Kidney (tissue), 14 donors: ENCODE measurements around the gene CAPZA1. TPM values are rescaled to one million over a fixed set of nuclear protein-coding genes. Genes with fewer than 3 reads are reported as not detected.
A peak's percentile ranks its signal among the peaks of the same experiment; 100 is the strongest.

Experiments used
- DNase-seq, 5 donors: peaks; one replicate each; pipeline ENCODE4 v3.0.0-alpha.2; 2013 to 2020
- FAIRE-seq: peaks from 2 replicates; lab custom pipeline; 2012; peaks lifted over from hg19 to GRCh38; lab: Jason Lieb, UNC
- H3K27ac ChIP-seq, 2 donors: one replicate each; pipeline ENCODE4 v1.7.0; 2013; ENCODE audit warnings: low read depth in 2 of 2, low read length in 2 of 2, inconsistent platforms in 1 of 2
- H3K27me3 ChIP-seq: one replicate; pipeline ENCODE4 v1.7.1; 2013; ENCODE audit warnings: low read length, inconsistent platforms; ENCODE audit not compliant: control insufficient read depth, insufficient read depth
- H3K36me3 ChIP-seq, 3 donors: one replicate each; pipeline versions ENCODE4 v1.7.0 to v1.7.1; 2013; ENCODE audit warnings: low read length in 3 of 3, control low read depth in 1 of 3, inconsistent platforms in 1 of 3; ENCODE audit not compliant: insufficient read depth in 3 of 3, control insufficient read depth in 2 of 3
- H3K4me1 ChIP-seq, 3 donors: one replicate each; pipeline versions ENCODE4 v1.7.0 to v1.7.1; 2013; ENCODE audit warnings: low read length in 3 of 3, inconsistent platforms in 1 of 3, low read depth in 1 of 3; ENCODE audit not compliant: control insufficient read depth in 2 of 3, insufficient read depth in 2 of 3
- H3K4me3 ChIP-seq, 3 donors: one replicate each; pipeline versions ENCODE4 v1.7.0 to v1.8.1; 2013; ENCODE audit warnings: low read length in 3 of 3, control low read depth in 1 of 3, inconsistent platforms in 1 of 3
- H3K9ac ChIP-seq, 3 donors: one replicate each; pipeline versions ENCODE4 v1.7.0 to v1.7.1; 2013; ENCODE audit warnings: low read length in 3 of 3, control low read depth in 1 of 3, inconsistent platforms in 1 of 3
- H3K9me3 ChIP-seq, 3 donors: one replicate each; pipeline versions ENCODE4 v1.7.0 to v1.7.1; 2013; ENCODE audit warnings: low read length in 3 of 3, control low read depth in 1 of 3, inconsistent platforms in 1 of 3; ENCODE audit not compliant: control insufficient read depth in 2 of 3, insufficient read depth in 1 of 3
- CTCF ChIP-seq: IDR thresholded peaks from 3 replicates; pipeline ENCODE4 v1.5.1; 2012; ENCODE audit warnings: mild to moderate bottlenecking, moderate library complexity, borderline replicate concordance; ENCODE audit not compliant: insufficient read depth; ENCODE audit errors: extremely low read depth
- intact Hi-C: fragments of 100-400 bp; cut with DNase I; formaldehyde crosslinking; loops from one replicate; pipeline ENCODE4 v1.11.1; 2022
- polyA plus RNA-seq: library from polyadenylated mRNA; stranded (reverse); fragments of 350-450 nt; fragmentation: Illumina TruSeq; extraction: RNeasy Lipid Tissue Mini Kit (QIAGEN cat#74804); gene quantifications from one replicate; pipeline ENCODE4 v1.2.3, GENCODE V29; 2014; ENCODE audit warnings: low read depth, low replicate concordance; ENCODE audit not compliant: insufficient read depth
- total RNA-seq: library from RNA; stranded (reverse); fragmentation: NEBNext Ultra II Directional; extraction: Animal tissue kit (Norgen Biotek cat#: 25700); gene quantifications from one replicate; pipeline ENCODE4 v1.2.1, GENCODE V29; 2021
- donor health status: control.
- donor health status: control.
- donor health status: control.
- donor health status: control.
- donor health status: control.
- donor health status: DM: yes; HTN: yes; CAD: no.
- donor health status: Normal renal cell carcinoma (clear cell type).

CAPZA1 gene
- total and polyA plus RNA-seq, 2 donors from 2014 or later = 40.3 to 98.7 TPM

DNA sequence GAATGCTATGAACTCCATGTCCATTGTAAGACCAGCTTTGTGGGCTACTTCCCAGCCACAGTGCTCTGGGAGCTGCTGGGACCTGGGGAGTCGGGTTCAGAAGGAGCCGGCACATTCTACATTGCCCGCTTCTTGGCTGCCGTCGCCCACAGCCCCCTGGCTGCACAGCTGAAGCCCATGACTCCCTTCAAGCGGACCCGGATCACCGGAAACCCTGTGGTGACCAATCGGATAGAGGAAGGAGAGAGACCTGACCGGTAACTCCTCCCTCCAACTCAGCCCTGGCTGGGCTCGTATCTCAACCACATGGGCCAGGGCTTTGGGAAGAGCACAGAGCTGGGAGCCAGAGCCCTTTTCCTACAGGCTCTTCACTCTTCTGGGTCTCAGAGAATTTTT, 70.2 kb downstream of the CAPZA1 start:
- TF ChIP-seq CTCF = no peak
- Histone ChIP-seq H3K27me3 (no peaks in the 10 kb centered on the region), H3K9me3 (no peaks in the 10 kb centered on the region), H3K4me1 (peaks cover 0 to 4% (median 0%) of the 10 kb centered on the region in 3 donors), H3K4me3 (no peak overlapping the region), H3K27ac (no peak overlapping the region), H3K9ac (no peak overlapping the region), H3K36me3 (peaks cover 4 to 31% (median 30%) of the 10 kb centered on the region in 3 donors)
- DNase-seq (peak in 1 of 5 donors; percentile 35), FAIRE-seq (no peak)
- intact Hi-C loops = no loop called here

GRCh38 chr1:112692681-112693080, 73.0 kb downstream of the CAPZA1 start:
- H3K4me1 ChIP-seq = no peaks in the 10 kb centered on the region
- H3K36me3 ChIP-seq = peaks cover 4 to 47% (median 35%) of the 10 kb centered on the region in 3 donors
- DNase-seq (peak in 1 of 5 donors; percentile 41), FAIRE-seq (no peak)
- H3K27me3 ChIP-seq = no peaks in the 10 kb centered on the region
- H3K9ac ChIP-seq = no peak overlapping the region
- no peak overlapping the region for H3K4me3 ChIP-seq
- intact Hi-C loops = no loop called here
- no peak overlapping the region for H3K27ac ChIP-seq
- H3K9me3 ChIP-seq = no peaks in the 10 kb centered on the region
- TF ChIP-seq CTCF = no peak

DNA sequence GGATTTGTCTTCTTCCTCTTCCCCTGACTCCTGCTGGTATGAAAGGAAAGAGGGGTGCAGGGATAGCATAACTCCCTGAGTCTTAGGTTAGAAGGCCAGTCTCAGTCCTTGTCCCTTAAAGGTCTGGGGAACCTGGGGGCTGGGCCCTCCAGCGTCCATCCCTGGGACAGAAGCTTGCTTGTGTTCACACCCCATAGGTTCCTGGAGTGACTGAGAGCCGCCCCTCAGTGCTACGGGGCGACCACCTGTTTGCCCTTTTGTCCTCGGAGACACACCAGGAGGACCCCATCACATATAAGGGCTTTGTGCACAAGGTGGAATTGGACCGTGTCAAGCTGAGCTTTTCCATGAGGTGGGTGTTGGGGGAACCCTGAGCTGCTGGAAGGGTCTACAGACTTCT, 74.2 kb downstream of the CAPZA1 start:
- Histone ChIP-seq H3K9ac (no peak overlapping the region), H3K36me3 (peaks cover 4 to 47% (median 32%) of the 10 kb centered on the region in 3 donors), H3K27me3 (no peaks in the 10 kb centered on the region), H3K27ac (no peak overlapping the region), H3K4me3 (no peak overlapping the region), H3K9me3 (no peaks in the 10 kb centered on the region), H3K4me1 (peaks cover 0 to 10% (median 10%) of the 10 kb centered on the region in 3 donors)
- FAIRE-seq = no peak
- no peak for TF ChIP-seq CTCF
- intact Hi-C loops = no loop called here
- no peak for DNase-seq

DNA sequence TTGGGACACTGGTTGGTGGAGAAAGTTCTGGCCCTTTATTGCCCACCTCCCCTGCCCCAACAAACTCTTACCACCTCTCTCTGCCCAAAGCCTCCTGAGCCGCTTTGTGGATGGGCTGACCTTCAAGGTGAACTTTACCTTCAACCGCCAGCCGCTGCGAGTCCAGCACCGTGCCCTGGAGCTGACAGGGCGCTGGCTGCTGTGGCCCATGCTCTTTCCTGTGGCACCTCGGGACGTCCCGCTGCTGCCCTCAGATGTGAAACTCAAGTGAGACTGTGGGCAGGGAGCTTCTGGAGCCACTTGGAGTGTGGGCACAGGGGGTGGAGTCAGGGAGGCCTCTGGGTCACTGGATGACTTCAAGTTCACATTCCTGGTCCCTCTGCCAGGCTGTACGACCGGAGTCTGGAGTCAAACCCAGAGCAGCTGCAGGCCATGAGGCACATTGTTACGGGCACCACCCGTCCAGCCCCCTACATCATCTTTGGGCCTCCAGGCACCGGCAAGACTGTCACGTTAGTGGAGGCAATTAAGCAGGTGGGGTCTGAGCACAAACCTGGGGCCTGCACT, 74.8 kb downstream of the CAPZA1 start:
- H3K4me3 ChIP-seq = no peak overlapping the region
- H3K4me1 ChIP-seq = peaks cover 0 to 14% (median 14%) of the 10 kb centered on the region in 3 donors
- H3K27ac ChIP-seq = peak overlapping the region in 1 of 2 donors; percentile 22
- DNase-seq (no peak), FAIRE-seq (no peak)
- H3K9ac ChIP-seq = no peak overlapping the region
- TF ChIP-seq CTCF = no peak
- H3K9me3 ChIP-seq = no peaks in the 10 kb centered on the region
- intact Hi-C loops = no loop called here
- no peaks in the 10 kb centered on the region for H3K27me3 ChIP-seq
- peaks cover 4 to 47% (median 33%) of the 10 kb centered on the region in 3 donors for H3K36me3 ChIP-seq
